HG02588 (cell line): Measurements from ENCODE around the gene GRIP2.

Experiments
- ATAC-seq: cut with Tn5 transposase; IDR thresholded peaks from one replicate; pipeline ENCODE4 v1.9.1; 2021; ENCODE audit warnings: mild to moderate bottlenecking, moderate library complexity; ENCODE audit not compliant: unreplicated experiment

GRIP2 gene

DNA sequence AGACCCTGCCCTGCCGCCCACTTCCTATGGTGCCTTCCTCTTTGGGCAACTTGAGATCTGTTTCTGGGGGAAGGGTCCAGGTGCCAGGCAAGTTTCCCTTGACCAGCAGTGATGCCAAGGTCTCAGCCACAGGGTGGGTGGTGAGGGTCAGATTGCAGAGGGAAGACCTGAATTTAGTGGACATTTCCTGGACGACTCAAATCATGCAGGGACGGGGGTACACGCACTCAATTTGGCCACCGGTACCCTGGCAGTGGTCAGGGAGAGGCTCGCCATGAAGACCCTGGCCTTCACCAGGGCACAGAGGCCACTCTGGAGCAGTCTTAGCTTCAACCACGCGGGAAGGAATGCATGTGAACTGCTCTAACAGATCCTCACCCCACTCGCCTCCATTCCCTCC lies 1.5 kb upstream of the GRIP2 start:
- no peak for ATAC-seq

GRCh38 chr3:14540821-14541385 lies 761 bp upstream of the GRIP2 start:
- ATAC-seq = no peak

- ATAC-seq = no peak
Measured at GRCh38 chr3:14539384-14539741, 779 bp downstream of the GRIP2 start.

- no peak for ATAC-seq
Measured at GRCh38 chr3:14538451-14539088, 1.6 kb downstream of the GRIP2 start.

GRCh38 chr3:14537590-14538450 lies 2.3 kb downstream of the GRIP2 start:
- no peak for ATAC-seq

DNA sequence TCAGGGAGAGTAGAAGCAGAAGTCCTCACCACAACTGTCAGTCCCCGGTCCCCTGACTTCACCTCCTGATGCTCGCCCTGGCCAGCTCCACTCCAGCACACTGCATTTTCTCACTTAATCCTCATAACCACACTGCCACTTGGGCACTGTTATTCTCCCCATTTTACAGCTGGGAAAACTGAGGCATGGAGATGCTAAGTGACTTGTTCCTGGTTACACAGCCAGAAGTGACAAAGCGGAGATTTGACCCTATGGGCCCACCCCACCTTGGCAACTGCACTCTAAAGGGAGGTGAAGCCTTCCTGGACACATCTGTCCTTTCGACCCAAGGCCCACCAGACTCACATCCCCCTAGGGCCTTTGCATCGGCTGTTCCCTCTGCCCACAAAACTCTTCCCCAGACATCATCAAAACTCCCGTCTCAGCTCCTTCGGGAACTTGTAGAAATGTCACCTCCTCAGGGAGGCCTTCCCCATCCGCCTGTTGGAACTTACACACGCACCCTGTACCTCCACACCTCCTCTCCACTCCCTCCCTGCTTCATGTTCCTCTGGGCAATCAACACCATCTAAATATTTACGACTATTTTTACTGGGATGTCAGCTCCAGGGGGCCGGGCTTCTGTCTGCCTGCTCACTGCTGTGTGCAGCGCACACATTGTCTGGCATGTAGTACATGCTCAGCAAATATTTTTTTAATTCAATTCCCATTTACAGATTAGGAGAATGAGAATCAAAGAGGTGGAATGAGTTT lies 3.1 kb downstream of the GRIP2 start:
- no peak for ATAC-seq

DNA sequence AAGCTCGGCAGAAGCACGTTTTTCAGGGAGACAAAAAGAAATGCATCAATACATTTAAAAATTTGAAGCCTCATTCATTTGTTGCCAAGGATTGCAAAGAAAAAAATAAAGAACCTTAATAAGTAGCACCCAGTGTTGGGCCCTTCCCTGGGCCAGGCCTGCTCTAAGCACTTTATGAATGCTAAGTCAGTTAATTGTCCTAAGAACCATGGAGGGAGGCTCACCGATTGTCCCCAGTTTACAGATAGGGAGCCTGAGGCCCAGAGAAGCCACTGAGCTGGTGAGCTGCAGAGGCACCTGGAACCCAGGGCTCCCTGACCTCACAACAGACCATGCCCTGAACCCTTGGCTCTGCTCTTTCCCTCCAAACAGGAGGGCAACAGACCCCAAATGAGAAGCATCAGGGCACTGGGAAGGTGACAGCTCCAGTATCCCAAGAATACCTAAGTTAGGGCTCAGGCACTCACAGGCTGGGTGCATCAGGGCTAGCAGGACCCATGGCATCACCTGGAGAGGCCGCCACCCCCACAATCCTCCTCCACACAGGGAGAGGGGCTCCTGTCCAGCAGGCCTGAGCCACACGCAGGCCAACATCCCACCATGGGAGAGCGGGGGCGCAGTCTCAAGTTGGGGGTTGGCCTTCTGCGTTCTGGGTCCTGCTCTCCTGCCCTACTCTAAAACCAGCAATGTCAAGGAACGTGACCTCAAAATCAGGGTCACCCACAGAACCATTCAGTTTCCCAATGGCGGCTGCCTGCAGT lies 3.9 kb downstream of the GRIP2 start:
- no peak for ATAC-seq

GRCh38 chr3:14535616-14536015 lies 4.5 kb downstream of the GRIP2 start:
- ATAC-seq = no peak

GRCh38 chr3:14534516-14535191 lies 5.5 kb downstream of the GRIP2 start:
- no peak for ATAC-seq

DNA sequence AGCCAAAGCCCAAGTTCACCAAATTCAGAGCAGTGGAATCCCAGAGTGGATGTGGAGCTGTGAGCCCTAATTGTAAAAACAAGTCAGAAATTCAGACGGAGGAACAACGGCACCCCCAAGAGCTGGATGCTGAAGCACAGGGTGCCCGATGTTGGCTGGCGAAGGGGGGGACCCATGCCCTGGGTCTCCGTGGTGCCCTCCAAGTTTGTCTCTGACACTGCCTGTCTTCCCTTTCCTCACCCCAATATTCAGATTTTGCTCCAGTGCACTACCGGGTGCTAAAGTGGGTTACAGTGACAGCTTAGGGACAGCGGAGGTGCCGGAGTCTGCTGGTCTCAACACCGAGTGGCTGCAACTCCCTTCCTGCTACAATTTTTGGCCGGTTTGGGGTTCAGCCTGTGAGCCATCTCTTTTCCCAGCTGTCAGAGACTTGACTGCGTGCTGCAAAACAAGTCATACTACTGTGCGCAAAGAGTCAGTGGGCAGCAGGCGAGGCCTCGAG lies 6.6 kb downstream of the GRIP2 start:
- no peak for ATAC-seq

- no peak for ATAC-seq
Measured at GRCh38 chr3:14532691-14533456, 7.3 kb downstream of the GRIP2 start.

- ATAC-seq = no peak
Measured at GRCh38 chr3:14531856-14532395, 8.2 kb downstream of the GRIP2 start.

- no peak for ATAC-seq
Measured at GRCh38 chr3:14528081-14528480, 12.1 kb downstream of the GRIP2 start.

GRCh38 chr3:14525685-14526631 lies 14.2 kb downstream of the GRIP2 start:
- no peak for ATAC-seq

- ATAC-seq = no peak
Measured at GRCh38 chr3:14524920-14525660, 15.1 kb downstream of the GRIP2 start.

GRCh38 chr3:14524311-14524711 lies 15.8 kb downstream of the GRIP2 start:
- no peak for ATAC-seq

DNA sequence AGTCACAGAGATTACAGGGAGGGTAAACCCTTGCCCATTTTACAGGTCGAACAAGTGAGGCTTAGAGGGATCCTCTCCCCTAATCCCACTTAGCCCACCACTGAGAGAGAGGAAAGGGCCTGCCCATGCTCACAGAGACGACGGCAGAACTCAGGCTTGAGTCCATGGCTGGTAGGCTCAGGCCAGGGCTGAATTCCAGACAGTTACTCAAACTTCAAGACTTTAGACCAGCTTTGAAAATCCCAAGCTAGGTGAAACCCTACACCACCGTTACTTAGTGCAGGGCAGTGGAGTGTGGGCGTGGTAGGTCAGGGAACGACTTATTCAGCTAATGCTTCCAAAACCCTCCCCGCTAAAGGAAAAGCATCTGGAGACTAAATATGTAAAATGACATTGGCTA lies 16.4 kb downstream of the GRIP2 start:
- ATAC-seq = no peak
